AML-193 (cell line): ENCODE data around the gene C1QC.

Experiments
- DNase-seq, 2 experiments: peaks; one replicate each; lab custom pipeline; 2025; lab: John Stamatoyannopoulos, UW

Gene C1QC

DNA sequence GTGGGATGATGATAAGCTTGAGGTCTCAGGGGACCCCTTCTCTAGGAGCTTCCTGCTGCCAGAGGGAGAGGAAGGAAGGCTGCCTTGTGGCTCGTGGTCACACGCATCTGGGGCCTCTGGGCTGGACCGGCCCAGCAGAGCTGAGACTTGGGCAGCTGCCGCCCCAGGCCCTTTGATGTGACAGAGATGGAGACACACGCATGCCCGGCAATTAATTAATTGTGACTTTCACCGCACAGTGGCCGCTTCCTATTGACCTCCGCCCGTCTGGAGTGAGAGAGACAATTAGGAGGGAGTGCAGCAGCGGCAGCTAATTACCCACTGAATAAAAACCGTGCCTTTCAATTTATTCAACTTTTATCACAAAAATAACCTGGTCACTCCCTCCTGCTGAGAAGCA, 23.6 kb upstream of the C1QC start:
- DNase-seq = no peak

DNA sequence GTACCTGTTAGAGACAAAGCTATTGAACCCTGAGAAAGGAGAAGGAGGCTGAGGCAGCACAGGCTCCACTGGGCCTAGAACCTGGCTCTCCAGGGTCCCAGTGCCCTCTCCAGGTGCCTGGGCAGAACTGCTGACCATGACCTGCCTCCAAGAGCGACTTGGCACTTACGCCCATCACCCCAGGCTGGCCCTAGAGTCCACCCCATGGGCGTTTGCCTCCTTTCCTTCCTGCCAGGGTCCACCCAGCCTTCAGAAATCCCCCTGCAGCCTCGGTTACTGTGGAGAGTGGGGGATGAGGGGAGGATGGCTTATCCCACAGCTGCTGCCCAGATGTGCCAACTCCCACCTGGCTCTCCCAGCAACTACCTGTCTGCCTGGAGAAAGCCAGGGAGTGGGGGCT, 21.7 kb upstream of the C1QC start:
- no peak for DNase-seq

DNA sequence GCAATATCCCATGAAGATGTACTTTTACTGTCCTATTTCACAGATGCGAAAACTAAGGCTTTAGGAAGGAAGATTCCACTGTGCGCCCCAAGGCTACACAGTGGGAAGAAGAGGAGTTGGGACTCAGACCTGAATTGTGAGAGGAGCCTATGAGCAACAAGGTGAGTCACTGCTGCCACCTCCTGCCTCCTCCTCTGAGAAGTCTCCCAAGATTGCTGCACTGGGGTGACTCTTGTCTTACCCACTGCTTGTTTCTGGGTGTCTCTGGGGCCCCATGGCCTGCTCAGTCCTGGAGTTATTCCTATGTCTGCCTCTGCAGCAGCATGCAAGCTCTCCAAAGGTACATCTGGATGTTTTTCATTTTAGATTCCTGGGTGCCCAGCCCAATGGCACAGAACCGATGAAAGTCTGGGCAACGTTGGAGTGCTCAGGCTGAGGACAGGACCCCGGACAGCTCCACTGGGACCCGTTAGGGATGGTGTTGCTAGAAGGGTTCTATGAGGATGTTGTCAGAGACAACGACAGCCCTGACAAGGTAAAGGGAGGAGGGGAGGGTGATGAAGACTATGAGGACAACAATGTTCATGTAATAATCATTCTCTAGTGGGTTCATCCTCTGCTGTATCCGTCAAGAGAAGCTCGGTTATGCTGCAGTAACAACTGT, 18.0 kb upstream of the C1QC start:
- DNase-seq = no peak

DNA sequence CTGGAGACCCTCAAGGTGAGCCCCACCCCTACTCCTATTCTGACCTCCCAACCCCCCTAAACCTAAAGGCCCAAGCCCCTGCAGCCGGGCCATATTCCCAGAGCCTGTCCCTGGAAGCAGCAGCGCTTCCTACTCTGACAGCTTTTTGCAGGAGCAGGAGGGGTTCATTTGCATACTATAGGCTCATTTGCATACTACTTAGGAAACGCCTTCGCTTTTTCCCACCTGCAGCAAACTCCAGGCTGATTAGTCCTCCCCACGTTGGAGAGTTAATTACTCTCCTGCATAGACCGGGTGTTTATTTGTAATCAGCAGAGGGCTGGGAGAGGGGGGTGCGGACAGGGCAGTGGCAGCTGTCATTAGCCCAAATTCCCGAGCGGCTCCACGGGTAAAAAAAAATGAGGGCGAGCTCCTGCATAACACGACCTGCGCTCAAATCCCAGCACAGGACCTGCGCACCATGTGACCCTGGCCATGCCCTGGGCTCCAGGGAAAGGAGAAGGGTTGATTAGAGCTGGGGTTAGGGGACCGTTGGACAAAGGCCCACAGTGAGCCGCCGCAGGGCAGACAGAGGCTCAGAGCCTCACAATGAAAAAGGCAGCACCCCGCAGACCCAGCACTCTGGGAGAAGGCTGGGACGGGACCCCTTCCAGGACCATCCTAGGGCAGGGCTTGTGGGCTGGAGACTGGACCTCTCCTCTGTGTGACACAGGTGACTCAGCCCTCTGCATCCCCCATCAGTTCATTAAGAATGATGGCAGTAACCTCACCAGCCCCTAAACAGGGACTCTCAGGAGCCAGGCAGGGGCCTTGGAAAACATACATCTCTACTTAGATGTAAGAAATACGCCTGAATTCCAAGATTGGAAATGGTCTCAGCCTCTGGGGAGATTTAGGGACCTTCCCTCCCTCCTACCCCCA, 16.9 kb upstream of the C1QC start:
- no peak for DNase-seq

DNA sequence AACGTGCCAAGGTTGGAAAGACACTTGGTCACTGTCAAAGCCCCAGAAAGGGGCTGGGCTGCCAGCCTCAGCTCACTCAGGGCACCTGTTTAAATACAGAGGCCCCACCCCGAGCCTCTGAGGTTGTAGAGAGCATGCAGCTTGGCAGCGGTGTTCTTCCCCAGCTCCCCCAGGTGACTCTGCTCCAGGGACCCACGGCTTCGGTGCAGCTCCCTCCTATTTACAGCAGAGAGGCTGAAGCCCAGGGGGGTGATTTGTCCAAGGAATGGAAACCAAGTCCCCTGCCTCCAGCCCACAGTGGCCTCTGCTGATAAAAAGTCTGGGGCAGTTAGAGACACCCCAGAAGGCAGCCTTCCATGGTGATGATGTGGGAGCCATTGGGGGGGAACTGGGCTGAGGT, 16.1 kb upstream of the C1QC start:
- no peak for DNase-seq

DNA sequence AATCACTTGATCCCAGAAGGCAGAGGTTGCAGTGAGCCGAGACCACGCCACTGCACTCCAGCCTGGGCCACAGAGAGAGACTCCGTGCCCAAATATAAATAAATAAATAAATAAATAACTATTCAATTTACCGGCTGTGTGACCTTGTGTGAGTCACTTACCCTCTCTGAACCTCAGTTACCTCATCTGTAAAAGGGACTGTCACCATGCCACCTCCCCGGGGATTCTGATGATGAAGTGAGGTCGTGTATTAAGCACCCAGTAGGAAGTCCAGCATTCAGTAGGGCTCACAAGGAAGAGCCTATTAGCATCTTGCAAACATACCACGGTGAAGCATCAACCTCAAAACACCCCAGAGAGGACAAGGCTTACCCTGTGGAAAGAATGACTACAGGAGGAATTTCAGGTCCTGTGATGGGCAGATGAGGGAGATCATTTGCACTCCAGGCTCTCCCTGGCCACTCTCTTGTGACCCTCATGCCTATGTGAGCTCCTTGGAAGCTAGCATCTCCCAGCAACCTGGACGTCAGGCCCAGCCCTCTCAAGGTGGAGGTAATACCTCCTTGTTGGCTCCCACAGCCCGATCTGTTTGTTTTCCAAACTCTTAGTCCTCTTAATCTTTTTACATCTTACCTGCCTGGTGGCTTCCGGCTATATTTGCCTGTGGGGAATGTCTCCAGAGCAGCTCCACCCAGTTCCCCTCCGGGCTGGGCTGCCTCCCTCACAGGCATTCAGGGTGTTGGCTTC, 14.6 kb upstream of the C1QC start:
- no peak for DNase-seq

DNA sequence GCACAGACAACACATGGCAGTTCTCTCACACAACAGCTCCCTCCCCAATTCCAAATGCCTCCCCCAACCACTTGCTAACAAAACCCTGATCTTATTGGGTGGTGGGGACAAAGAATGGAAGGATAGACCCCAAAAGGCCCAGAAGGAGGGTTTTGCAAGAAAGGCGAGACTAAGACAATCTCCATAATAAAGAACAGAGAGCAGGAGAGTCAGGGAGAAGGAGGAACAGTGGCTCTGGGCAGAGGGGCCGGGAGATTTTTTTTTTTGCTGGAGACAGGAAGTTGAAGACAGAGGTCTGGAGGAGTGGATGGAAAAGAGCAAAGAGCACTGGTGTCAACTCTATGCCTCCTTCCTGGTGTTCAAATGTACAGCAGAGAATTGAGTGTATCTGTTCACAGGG, 13.5 kb upstream of the C1QC start:
- DNase-seq = no peak

DNA sequence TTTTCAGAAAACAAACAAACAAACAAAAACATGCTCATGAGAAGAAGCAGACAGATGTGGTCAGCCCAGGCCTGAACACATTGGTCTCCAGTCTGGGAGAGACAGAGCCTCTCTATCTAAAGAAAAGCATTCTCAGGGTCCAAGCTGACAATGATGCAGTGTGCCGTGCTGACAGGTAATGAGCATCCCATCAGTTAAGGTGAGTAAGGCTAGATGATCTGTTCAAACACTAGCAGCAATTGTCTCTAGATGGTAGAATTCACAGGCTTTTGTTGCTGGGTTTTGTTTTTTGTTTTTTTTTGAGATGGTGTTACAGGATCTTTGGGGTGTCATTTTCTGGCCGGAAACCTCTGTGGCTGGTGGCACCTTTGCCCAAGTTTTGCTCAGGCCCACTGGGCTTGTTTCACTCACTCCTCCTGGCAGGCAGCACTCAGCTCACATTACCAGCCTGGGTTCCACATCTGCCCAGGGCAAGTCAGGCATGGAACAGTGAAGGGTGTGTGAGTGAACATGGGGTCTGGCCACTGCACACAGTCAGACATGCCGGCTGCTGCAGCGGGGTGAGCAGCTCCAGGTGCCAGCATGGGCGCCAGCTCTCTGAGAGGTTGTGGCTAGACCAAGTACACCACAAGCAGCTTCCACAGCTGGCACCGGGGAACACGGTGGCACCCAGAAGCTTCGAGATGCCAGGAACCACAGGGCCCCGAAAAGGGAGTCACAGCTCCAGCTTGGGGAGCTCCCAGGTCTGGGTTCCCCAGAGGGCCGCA, 9.6 kb upstream of the C1QC start:
- no peak for DNase-seq

DNA sequence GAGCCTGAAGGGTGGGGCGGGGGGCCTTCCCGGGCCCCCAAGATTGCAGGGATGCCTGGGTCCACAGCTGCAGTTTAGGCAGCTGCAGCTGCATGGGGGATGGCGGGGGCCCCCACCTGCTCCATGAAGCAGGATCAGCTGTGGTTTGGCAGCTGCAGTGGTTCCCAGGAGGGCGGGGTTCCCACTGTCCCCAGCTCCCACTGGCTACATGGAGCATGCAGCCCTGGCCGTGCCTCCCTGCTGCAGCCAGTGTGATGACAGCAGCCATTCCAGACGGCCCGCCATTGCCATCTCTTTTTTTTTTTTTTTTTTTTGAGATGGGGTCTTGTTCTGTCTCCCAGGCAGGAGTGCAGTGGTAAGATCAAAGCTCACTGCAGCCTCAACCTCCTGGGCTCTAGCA, 8.0 kb upstream of the C1QC start:
- no peak for DNase-seq

DNA sequence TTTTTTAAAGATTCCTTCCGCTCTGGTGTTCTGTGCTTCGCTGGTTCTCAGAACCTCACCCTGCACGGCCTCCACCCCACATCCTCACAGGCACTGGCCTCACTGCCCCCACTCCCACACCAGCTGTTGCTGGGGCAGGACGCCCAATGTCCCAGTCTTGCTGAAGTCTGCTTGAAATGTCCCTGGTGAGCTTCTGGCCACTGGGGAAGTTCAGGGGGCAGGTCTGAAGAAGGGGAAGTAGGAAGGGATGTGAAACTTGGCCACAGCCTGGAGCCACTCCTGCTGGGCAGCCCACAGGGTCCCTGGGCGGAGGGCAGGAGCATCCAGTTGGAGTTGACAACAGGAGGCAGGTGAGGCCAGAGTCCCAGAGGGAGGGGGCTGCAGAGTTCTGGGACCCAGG, 7.1 kb upstream of the C1QC start, which contains the start of gene C1QA:
TSS of gene C1QA (plus strand) at position 276 of the 400 bp plus-strand sequence. CDS start 989 bp downstream, outside the sequence.
- no peak for DNase-seq

DNA sequence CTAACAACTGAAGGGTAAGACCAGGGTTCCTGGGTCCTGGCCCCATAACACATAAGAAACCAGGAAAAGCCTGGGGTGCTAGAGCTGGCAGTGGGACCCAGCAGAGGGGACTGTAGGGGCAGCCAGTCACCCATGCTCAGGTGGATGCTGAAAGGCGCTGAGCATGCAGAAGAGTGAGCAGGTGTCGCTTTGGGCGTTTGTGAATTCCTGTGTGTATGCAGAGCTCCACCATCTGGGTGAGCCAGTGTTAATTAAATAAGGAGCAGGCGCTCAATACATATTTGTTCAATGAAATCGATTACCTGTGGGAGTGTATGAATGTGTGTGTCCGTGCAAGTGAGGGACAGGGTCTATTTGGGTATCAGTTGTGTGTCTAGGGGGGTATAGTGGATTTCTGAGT, 6.5 kb upstream of the C1QC start:
- no peak for DNase-seq

DNA sequence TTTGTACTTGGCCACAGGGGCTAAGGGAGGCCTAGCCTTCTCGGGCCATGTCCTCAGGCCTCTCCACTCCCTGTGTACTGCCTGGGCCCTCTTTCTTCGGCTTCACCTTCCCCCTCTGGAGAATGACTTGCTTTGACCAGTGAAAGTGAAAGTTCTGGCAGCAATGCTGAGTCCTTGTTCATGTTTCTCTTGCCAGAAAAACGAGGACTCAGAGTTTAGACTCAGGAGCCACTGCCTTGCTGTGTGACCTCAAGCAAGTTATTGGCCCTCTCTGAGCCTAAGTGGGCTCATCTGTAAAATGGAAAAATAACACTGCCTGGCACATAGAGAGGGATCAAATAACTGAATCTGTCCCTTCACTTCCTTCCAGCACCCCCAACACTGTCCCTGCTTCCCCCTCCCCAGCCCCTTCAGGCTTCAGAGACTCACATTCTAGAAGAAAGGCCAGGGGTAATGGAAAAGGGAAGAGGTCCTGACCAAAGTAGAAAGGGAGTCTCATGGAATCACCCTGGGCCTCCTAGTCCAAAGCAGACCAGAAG, 5.5 kb upstream of the C1QC start:
- DNase-seq = no peak

DNA sequence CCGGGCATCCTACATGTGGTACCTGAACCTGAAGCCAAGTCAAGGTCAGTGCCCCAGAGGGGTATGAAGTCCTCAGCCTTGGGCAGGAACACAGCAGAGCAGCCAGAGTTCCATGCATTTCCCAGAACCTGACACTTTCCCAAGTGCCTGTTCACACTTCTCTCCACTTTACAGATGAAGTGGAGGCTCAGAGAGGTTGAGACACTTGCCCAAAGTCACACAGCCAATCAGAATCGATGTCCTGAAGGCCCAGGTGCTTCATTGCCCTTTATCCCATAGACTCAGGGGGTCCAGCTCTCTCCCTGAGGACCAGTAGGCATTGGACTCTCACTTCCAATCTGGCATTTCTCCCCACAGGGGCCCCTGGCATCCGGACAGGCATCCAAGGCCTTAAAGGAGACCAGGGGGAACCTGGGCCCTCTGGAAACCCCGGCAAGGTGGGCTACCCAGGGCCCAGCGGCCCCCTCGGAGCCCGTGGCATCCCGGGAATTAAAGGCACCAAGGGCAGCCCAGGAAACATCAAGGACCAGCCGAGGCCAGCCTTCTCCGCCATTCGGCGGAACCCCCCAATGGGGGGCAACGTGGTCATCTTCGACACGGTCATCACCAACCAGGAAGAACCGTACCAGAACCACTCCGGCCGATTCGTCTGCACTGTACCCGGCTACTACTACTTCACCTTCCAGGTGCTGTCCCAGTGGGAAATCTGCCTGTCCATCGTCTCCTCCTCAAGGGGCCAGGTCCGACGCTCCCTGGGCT, 4.8 kb upstream of the C1QC start:
- DNase-seq = no peak

DNA sequence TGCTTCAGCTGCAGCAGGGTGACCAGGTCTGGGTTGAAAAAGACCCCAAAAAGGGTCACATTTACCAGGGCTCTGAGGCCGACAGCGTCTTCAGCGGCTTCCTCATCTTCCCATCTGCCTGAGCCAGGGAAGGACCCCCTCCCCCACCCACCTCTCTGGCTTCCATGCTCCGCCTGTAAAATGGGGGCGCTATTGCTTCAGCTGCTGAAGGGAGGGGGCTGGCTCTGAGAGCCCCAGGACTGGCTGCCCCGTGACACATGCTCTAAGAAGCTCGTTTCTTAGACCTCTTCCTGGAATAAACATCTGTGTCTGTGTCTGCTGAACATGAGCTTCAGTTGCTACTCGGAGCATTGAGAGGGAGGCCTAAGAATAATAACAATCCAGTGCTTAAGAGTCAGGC, 4.1 kb upstream of the C1QC start:
- DNase-seq = no peak

DNA sequence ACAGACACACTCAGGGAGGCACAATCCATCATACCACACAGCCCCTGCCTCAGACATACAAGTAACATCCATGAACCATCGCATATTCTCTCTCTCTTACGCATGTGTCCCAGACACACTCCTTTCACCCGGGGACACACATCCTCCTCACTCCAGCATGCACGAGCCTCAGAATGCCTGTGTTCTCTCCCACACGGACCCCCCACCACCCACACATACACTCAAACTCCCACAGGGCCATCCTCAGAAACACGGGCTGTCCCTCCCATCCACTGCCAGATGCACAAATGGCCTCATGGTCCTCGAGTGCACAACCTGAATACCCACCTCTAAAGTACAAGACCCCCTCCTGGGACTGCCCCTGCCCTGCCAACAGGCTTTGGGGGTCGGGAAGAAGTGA, 2.2 kb upstream of the C1QC start:
- no peak for DNase-seq

DNA sequence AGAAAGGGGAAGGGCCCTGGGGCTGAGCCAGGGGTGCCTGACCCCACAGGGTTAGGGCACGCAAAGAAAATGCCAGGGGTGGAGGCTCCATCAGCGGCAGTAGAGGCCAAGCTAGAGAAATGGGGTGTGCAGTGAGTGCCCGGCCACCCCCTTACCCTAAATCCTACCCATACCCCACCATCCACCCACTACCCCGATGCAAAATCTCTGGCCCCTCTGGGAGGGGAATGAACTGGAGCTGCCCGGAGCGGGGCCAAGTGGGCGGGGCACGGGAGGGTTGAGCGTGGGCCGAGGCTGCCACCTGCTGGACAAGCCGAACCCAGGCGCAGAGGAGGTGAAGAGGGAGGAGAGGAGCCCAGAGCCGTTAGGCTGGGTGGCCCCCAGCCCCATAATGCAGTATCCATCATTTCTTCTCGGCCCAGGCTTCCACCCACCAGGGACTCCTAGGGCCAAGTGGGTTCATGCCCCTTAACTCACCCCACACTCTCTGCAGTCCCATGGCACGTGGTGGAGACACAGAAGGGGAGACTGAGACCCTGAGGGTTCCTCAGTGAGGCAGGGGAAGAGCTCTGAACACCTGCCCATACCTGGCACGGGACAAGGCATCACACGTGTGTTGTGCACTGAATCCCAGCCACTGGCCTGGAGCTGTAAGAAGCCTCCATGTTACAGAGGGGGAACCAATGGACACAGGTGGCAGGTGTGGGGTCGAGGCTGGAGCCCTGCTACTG, 1.4 kb upstream of the C1QC start:
- DNase-seq = peak in 1 of 2 experiments; percentile 16

DNA sequence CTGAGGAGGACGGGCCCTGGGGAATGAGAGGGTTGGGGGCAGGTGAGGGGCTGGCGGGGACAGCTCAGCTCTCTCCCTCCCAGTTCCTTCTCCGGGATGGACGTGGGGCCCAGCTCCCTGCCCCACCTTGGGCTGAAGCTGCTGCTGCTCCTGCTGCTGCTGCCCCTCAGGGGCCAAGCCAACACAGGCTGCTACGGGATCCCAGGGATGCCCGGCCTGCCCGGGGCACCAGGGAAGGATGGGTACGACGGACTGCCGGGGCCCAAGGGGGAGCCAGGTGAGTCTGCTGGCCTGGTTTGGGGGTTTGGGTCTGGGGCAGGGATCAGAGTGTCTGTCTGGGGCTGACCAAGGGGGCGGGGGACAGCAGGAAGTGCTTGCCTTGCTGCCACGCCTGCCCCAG, 495 bp downstream of the C1QC start:
- DNase-seq = no peak

DNA sequence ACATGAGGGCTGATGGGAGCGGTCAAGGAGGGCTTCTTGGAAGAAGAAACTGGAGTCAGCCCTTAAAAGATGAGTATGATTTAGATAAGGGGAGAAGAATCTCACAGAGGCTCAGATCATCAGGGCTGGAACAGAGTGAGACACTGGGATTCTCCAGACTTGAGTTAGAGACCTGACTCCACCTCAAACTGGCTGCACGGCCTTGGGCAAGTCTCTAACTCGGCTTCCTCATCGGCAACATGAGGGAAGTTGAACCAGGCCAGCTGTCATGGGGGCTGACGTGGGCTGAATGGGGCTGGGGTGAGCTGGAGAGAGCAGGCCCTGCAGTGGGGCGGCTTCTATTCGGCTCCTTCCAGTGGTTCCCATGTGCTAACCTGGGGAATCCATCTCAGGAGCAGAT, 2.5 kb downstream of the C1QC start:
- DNase-seq = no peak

DNA sequence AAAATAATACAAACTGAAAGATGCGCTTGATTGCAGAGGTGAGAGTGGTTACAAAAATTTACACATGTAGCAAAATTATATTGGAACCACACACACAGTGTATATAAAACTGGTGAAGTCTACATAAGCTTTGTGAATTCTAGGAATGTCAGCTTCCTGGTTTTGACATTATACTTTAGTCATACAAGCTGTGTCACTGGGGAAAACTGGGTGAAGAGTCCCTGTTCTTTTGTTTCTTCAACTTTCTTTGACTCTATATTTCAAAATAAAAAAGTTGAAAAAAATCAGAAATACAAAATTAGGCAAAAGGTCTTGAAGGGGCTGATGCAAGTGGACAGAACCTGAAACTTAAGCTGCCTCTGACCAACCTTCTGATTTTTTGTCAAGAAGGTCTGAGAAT, 3.0 kb downstream of the C1QC start:
- no peak for DNase-seq

DNA sequence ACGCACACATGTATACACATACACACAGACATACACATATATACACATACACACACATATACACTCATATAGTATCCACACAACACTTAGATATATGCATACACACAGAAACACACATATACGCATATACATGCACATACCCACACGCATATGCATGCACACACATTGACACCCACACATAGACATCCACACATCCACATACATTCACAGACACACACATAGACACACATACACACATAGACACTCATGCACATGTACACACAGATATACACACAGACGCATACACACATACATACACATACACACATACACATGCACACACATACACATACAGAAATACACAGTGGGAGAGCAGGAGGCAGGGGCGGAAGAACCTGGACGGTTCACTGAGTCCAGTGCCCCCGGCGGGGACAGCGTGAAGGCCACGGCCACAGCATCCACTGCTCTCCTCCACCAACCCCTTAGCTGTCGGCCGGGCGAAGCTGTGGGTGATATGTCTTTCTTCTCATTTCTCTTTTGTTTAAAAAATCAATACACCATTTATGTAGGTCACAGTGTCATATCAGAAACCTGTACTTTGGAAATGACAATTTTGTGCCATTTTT, 6.8 kb downstream of the C1QC start:
- DNase-seq = no peak
